Measurements from ENCODE around the gene CLN5. TPM values are rescaled to one million over a fixed set of nuclear protein-coding genes. Genes with fewer than 3 reads are reported as not detected.
A peak's percentile ranks its signal among the peaks of the same experiment; 100 is the strongest.

CLN5 gene
- total and polyA plus RNA-seq, 2 experiments from 2014 or later: 35.9 to 36.4 TPM

GRCh38 chr13:76983676-76984075, 8.2 kb upstream of the CLN5 start:
- H3K4me3 ChIP-seq: no peak overlapping the region
- in situ Hi-C loops (cut with MboI): no loop called here
- no peak overlapping the region for H3K9ac ChIP-seq
- no peak for DNase-seq
- no peaks in the 10 kb centered on the region for H3K4me1 ChIP-seq (ENCODE audit: insufficient read depth)
- TF ChIP-seq EZH2 (IDR thresholded peaks at IDR 0.05; ENCODE audit: insufficient read depth, poor library complexity, severe bottlenecking) (no peak), EZH2phosphoT487 (IDR thresholded peaks at IDR 0.05; ENCODE audit: insufficient read depth, low read depth) (no peak)
- no peak overlapping the region for H3K4me2 ChIP-seq (ENCODE audit: unreplicated experiment)
- H3K79me2 ChIP-seq (ENCODE audit: insufficient read depth): no peaks in the 10 kb centered on the region
- no peak overlapping the region for H2AFZ ChIP-seq
- H3K36me3 ChIP-seq (ENCODE audit: low read depth): no peaks in the 10 kb centered on the region
- H3K9me3 ChIP-seq (ENCODE audit: low read depth): no peaks in the 10 kb centered on the region
- H4K20me1 ChIP-seq (ENCODE audit: insufficient read depth): no peaks in the 10 kb centered on the region
- no peak overlapping the region for H3K27ac ChIP-seq
- peaks cover 12% of the 10 kb centered on the region for H3K27me3 ChIP-seq (replicated peaks; ENCODE audit: insufficient read depth)
- 80 to 82% methylated on average over 5 of the region's 5 CpGs for WGBS, 2 experiments (ENCODE audit: low coverage in 1 of 2, low lambda C conversion rate in 2 of 2, missing lambda C conversion rate in 2 of 2)
- no peaks in the 10 kb centered on the region for H3F3A ChIP-seq (ENCODE audit: insufficient read depth)
- H3K9me2 ChIP-seq (ENCODE audit: insufficient read depth): no peaks in the 10 kb centered on the region

DNA sequence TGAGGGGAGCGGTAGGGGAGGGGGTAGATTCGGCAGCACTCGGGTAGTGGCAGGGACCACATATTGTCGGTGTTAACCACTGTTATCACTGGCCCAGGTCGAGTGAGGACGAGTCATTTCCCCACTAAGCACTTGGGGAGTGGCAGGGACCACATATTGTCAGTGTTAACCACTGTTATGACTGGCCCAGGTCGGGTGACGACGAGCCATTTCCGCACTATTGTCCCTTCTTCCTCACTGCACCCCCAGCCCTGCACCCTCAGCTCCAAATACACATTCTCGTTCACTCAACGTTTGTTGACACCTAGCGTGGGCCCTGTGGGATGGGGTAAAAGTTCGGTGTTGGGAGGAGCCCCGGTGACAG, 467 bp upstream of the CLN5 start:
- H3K36me3 ChIP-seq (ENCODE audit: low read depth): peaks cover 5% of the 10 kb centered on the region; the same call in 1 of the 2 replicates
- in situ Hi-C loops (cut with MboI): no loop called here
- peak overlapping the region; percentile 98 for H3K9ac ChIP-seq
- H3K79me2 ChIP-seq (ENCODE audit: insufficient read depth): peaks cover 42% of the 10 kb centered on the region
- no peaks in the 10 kb centered on the region for H3K9me3 ChIP-seq (ENCODE audit: low read depth)
- H2AFZ ChIP-seq: peak overlapping the region; percentile 96
- H3K27ac ChIP-seq: peak overlapping the region; percentile 90
- peaks cover 23% of the 10 kb centered on the region for H3K4me1 ChIP-seq (ENCODE audit: insufficient read depth)
- H4K20me1 ChIP-seq (ENCODE audit: insufficient read depth): no peaks in the 10 kb centered on the region
- peak; percentile 14 for DNase-seq
- 37 to 43% methylated on average over 15 of the region's 15 CpGs for WGBS, 2 experiments (ENCODE audit: low coverage in 1 of 2, low lambda C conversion rate in 2 of 2, missing lambda C conversion rate in 2 of 2)
- H3K9me2 ChIP-seq (ENCODE audit: insufficient read depth): no peaks in the 10 kb centered on the region
- peak overlapping the region; percentile 94 for H3K4me2 ChIP-seq (ENCODE audit: unreplicated experiment)
- no peak for TF ChIP-seq EZH2phosphoT487 (IDR thresholded peaks at IDR 0.05; ENCODE audit: insufficient read depth, low read depth)
- no peak for TF ChIP-seq EZH2 (IDR thresholded peaks at IDR 0.05; ENCODE audit: insufficient read depth, poor library complexity, severe bottlenecking)
- no peaks in the 10 kb centered on the region for H3K27me3 ChIP-seq (replicated peaks; ENCODE audit: insufficient read depth)
- peaks cover 15% of the 10 kb centered on the region; the same call in 1 of the 2 replicates for H3F3A ChIP-seq (ENCODE audit: insufficient read depth)
- H3K4me3 ChIP-seq: peak overlapping the region; percentile 87

- DNase-seq: peak; percentile 65
Measured at GRCh38 chr13:76992548-76993001, 694 bp downstream of the CLN5 start.

GRCh38 chr13:76993021-76993420, 1.1 kb downstream of the CLN5 start:
- TF ChIP-seq EZH2phosphoT487 (IDR thresholded peaks at IDR 0.05; ENCODE audit: insufficient read depth, low read depth) (no peak), EZH2 (IDR thresholded peaks at IDR 0.05; ENCODE audit: insufficient read depth, poor library complexity, severe bottlenecking) (no peak)
- peaks cover 58% of the 10 kb centered on the region for H3K79me2 ChIP-seq (ENCODE audit: insufficient read depth)
- H3K9me3 ChIP-seq (ENCODE audit: low read depth): no peaks in the 10 kb centered on the region
- H3K36me3 ChIP-seq (ENCODE audit: low read depth): peaks cover 8% of the 10 kb centered on the region
- H3K27ac ChIP-seq: peak overlapping the region; percentile 90
- peak overlapping the region; percentile 94 for H3K4me2 ChIP-seq (ENCODE audit: unreplicated experiment)
- H3K4me3 ChIP-seq: peak overlapping the region; percentile 87
- peak; percentile 86 for DNase-seq
- no peaks in the 10 kb centered on the region for H3K9me2 ChIP-seq (ENCODE audit: insufficient read depth)
- H3K27me3 ChIP-seq (replicated peaks; ENCODE audit: insufficient read depth): no peaks in the 10 kb centered on the region
- H3K4me1 ChIP-seq (ENCODE audit: insufficient read depth): peaks cover 23% of the 10 kb centered on the region
- H3F3A ChIP-seq (ENCODE audit: insufficient read depth): peaks cover 16% of the 10 kb centered on the region; the same call in 1 of the 2 replicates
- H2AFZ ChIP-seq: peak overlapping the region; percentile 96
- H4K20me1 ChIP-seq (ENCODE audit: insufficient read depth): no peaks in the 10 kb centered on the region
- WGBS, 2 experiments (ENCODE audit: low coverage in 1 of 2, low lambda C conversion rate in 2 of 2, missing lambda C conversion rate in 2 of 2): 5 to 7% methylated on average over 3 of the region's 3 CpGs
- peak overlapping the region; percentile 98 for H3K9ac ChIP-seq
- in situ Hi-C loops (cut with MboI): no loop called here

More at GRCh38 chr13:76992548-76993001, 694 bp downstream of the CLN5 start:
- Histone ChIP-seq H3K79me2 (ENCODE audit: insufficient read depth) (peaks cover 53% of the 10 kb centered on the region), H3K27ac (peak overlapping the region; percentile 90), H3K9me2 (ENCODE audit: insufficient read depth) (no peaks in the 10 kb centered on the region), H3K27me3 (replicated peaks; ENCODE audit: insufficient read depth) (no peaks in the 10 kb centered on the region), H3K9ac (peak overlapping the region; percentile 98), H3K4me2 (ENCODE audit: unreplicated experiment) (peak overlapping the region; percentile 94), H3K4me3 (peak overlapping the region; percentile 87), H3K4me1 (ENCODE audit: insufficient read depth) (peaks cover 23% of the 10 kb centered on the region), H4K20me1 (ENCODE audit: insufficient read depth) (no peaks in the 10 kb centered on the region), H3F3A (ENCODE audit: insufficient read depth) (peaks cover 15% of the 10 kb centered on the region; the same call in 1 of the 2 replicates), H3K36me3 (ENCODE audit: low read depth) (peaks cover 5% of the 10 kb centered on the region; the same call in 1 of the 2 replicates), H2AFZ (peak overlapping the region; percentile 96), H3K9me3 (ENCODE audit: low read depth) (no peaks in the 10 kb centered on the region)
- in situ Hi-C loops (cut with MboI): no loop called here
- TF ChIP-seq EZH2 (IDR thresholded peaks at IDR 0.05; ENCODE audit: insufficient read depth, poor library complexity, severe bottlenecking) (no peak), EZH2phosphoT487 (IDR thresholded peaks at IDR 0.05; ENCODE audit: insufficient read depth, low read depth) (no peak)
- WGBS, 2 experiments (ENCODE audit: low coverage in 1 of 2, low lambda C conversion rate in 2 of 2, missing lambda C conversion rate in 2 of 2): 4 to 5% methylated on average over 20 of the region's 20 CpGs

Data from GM23248 (cell line).